Psoas muscle (tissue), 8 donors: ENCODE results near the gene DGUOK. TPM values are rescaled to one million over a fixed set of nuclear protein-coding genes. Genes with fewer than 3 reads are reported as not detected.

Source experiments
- ATAC-seq, 4 donors: fragments of 200-7000 bp; cut with Tn5 transposase; one replicate each; pipeline ENCODE4 v1.9.1; 2020; ENCODE audit warnings: moderate library complexity in 3 of 4, mild to moderate bottlenecking in 2 of 4
- DNase-seq, 2 donors: peaks; one replicate each; pipeline ENCODE4 v3.0.0-alpha.2; 2020
- H3K27ac ChIP-seq: fragments of 200-600 bp; one replicate; pipeline ENCODE4 v1.8.0; 2022
- H3K27me3 ChIP-seq, 3 donors: fragments of 200-600 bp in 1 of 3; one replicate each; pipeline versions ENCODE4 v1.6.1 to v1.8.0; 2013 to 2022; ENCODE audit warnings: low read length in 2 of 3, mild to moderate bottlenecking in 2 of 3, moderate library complexity in 1 of 3; ENCODE audit not compliant: insufficient read depth in 3 of 3
- H3K36me3 ChIP-seq, 2 donors: fragments of 200-600 bp in 1 of 2; one replicate each; pipeline versions ENCODE4 v1.6.1 to v1.8.0; 2013 to 2022; ENCODE audit warnings: low read depth in 1 of 2, mild to moderate bottlenecking in 1 of 2, moderate library complexity in 1 of 2; ENCODE audit not compliant: insufficient read depth in 1 of 2
- H3K4me1 ChIP-seq: fragments of 200-600 bp; one replicate; pipeline ENCODE4 v1.8.0; 2022
- H3K4me3 ChIP-seq: fragments of 200-600 bp; one replicate; pipeline ENCODE4 v1.8.0; 2022; ENCODE audit warnings: mild to moderate bottlenecking
- H3K9me3 ChIP-seq: fragments of 200-600 bp; one replicate; pipeline ENCODE4 v1.8.0; 2022
- WGBS, 3 donors: extraction: QIAGEN DNeasy Blood & Tissue Kit; methylation state at CpG; one replicate each; pipeline versions ENCODE4 v1.1.6 to v1.1.7; 2013; 5-methylcytosine and 5-hydroxymethylcytosine counted together
- intact Hi-C, 2 donors: fragments of 100-400 bp; cut with DNase I; formaldehyde crosslinking; loops; one replicate each; pipeline versions ENCODE4 v1.11.0 to v1.14.2; 2022
- polyA plus RNA-seq, 3 donors: library from polyadenylated mRNA; stranded (reverse); fragments of 200-250 nt; gene quantifications; one replicate each; pipeline ENCODE4 v1.2.3, GENCODE V29; 2013
- total RNA-seq, 4 donors: library from RNA; stranded (reverse); fragmentation: NEBNext Ultra II Directional in 2 of 4; extraction: Animal tissue kit (Norgen Biotek cat#: 25700) in 2 of 4; gene quantifications; one replicate each; pipeline versions ENCODE4 v1.2.1 to v1.2.4, GENCODE V29; 2021 to 2023
- TF ChIP-seq, protein P1 (sequence below): fragments of 200-600 bp; IDR thresholded peaks from one replicate; pipeline ENCODE4 v1.8.0; 2022; ENCODE audit warnings: antibody characterized with exemption
- donor health status: healthy with polysubstance abuse.
- donor health status: DM: no; HTN: no; CAD: no; lungs with moderate emphysema.
- donor health status: Bipolar disorder and iron deficiency.
- donor health status: healthy.
- donor health status: DM: yes; HTN: yes; CAD: no.
- donor health status: DM: no; HTN: no; CAD: no.
- donor health status: DM: no; HTN: no; CAD: no.
- donor health status: DM: yes; HTN: yes; CAD: no.

The DGUOK gene
- total and polyA plus RNA-seq, 7 donors = 12.9 to 74.2 (median 22.3) TPM

DNA sequence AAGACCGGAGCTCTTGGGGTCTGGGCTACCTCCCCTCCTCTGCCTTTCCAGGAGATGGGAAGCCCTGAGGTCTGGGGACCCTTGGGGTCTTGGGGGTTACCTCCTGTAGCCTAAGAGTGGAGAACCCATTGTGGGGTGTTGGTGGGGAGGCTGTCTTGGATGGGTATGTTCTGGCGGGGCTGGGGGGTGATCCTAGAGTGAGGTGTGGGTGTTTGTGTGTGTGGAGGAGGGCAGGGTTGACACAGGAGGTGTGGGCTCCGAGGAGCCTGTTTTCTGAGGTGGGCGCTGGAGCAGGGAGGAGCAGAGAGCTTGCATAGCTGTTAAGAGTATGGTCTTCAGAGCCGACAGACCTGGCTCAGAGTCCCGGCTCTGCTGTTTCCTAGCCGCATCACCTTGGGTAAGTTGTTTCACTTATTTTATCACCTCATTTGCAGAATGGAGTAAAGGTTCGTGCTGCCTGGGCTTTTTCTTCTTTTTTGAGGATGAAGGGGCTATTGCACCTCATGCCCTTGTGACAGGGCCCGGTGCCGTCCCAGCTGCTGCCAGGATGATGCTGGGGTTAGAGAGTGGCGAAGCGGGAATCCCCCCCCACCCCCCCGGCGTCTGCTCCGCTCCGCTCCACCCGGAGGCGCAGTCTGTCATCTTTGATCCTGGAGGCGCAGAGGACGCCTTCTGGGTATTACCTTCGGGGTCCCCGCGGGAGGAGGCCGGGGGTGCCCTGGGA is 75.3 kb downstream of the DGUOK start:
- intact Hi-C loops = no loop called here
- WGBS, 3 donors = 13 to 16% (median 14%) methylated on average over 16 to 24 of the region's 24 CpGs
- no peaks in the 10 kb centered on the region for H3K27me3 ChIP-seq
- TF ChIP-seq, protein P1, sequence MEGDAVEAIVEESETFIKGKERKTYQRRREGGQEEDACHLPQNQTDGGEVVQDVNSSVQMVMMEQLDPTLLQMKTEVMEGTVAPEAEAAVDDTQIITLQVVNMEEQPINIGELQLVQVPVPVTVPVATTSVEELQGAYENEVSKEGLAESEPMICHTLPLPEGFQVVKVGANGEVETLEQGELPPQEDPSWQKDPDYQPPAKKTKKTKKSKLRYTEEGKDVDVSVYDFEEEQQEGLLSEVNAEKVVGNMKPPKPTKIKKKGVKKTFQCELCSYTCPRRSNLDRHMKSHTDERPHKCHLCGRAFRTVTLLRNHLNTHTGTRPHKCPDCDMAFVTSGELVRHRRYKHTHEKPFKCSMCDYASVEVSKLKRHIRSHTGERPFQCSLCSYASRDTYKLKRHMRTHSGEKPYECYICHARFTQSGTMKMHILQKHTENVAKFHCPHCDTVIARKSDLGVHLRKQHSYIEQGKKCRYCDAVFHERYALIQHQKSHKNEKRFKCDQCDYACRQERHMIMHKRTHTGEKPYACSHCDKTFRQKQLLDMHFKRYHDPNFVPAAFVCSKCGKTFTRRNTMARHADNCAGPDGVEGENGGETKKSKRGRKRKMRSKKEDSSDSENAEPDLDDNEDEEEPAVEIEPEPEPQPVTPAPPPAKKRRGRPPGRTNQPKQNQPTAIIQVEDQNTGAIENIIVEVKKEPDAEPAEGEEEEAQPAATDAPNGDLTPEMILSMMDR = no peak
- peak overlapping the region; percentile 73 for H3K4me3 ChIP-seq
- H3K36me3 ChIP-seq = no peaks in the 10 kb centered on the region
- ATAC-seq = peak in 3 of 4 donors; percentile 38 to 62 (median 42)
- H3K27ac ChIP-seq = no peak overlapping the region
- no peak for DNase-seq
- H3K4me1 ChIP-seq = peaks cover 10% of the 10 kb centered on the region
- no peaks in the 10 kb centered on the region for H3K9me3 ChIP-seq

DNA sequence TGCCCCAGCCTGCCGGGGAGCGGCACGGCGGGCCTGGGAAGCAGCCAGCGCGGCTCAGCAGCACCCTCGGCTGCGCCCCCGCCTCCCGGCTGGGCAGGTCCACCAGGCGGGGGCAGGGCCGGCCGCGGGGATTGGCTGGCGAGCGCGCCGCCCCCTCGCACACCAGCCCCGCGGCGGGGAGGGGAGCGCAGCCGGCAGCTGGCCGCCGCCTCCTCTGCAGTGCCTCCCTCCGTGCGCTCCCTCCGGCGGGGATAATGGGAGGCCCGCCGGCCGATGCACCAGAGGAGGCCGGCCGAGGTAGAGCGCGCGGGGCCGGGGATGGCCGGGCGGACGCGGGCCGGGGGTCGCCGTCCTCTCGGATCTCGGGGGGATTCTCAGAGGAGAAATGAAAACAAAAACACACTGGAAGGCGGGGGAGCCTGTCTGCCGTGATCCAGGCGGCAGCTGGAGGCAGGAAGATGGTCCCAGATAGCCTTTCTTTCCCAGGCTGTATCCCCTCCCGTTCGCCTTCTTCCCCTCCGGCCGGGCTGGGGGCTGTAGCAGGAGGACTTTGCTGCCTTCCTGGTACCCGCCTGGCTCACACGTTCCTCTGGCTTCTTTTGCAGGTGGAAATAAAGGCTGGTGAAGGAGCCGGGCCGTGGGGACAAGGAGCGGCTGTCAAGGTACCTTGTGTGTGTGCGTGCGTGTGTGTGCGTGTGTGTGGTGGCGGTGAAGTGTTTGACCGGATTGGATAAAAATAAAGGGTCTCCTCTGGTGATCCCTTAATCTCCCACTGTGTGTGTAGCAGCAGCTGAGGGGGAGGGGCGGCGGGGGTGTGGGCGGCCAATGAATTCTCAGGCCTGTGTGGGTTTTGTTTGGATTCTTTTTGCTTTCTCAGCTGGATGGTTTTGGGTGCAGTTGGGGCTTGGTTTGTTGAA is 76.1 kb downstream of the DGUOK start:
- intact Hi-C loops = no loop called here
- 2 to 3% (median 3%) methylated on average over 36 to 68 of the region's 68 CpGs for WGBS, 3 donors
- Histone ChIP-seq H3K27me3 (no peaks in the 10 kb centered on the region), H3K36me3 (no peaks in the 10 kb centered on the region), H3K4me1 (peaks cover 10% of the 10 kb centered on the region), H3K27ac (no peak overlapping the region), H3K4me3 (peak overlapping the region; percentile 73), H3K9me3 (no peaks in the 10 kb centered on the region)
- ATAC-seq (peak; percentile 95 to 98 (median 96)), DNase-seq (peak; percentile 85 to 90)
- TF ChIP-seq, protein P1 = no peak

DNA sequence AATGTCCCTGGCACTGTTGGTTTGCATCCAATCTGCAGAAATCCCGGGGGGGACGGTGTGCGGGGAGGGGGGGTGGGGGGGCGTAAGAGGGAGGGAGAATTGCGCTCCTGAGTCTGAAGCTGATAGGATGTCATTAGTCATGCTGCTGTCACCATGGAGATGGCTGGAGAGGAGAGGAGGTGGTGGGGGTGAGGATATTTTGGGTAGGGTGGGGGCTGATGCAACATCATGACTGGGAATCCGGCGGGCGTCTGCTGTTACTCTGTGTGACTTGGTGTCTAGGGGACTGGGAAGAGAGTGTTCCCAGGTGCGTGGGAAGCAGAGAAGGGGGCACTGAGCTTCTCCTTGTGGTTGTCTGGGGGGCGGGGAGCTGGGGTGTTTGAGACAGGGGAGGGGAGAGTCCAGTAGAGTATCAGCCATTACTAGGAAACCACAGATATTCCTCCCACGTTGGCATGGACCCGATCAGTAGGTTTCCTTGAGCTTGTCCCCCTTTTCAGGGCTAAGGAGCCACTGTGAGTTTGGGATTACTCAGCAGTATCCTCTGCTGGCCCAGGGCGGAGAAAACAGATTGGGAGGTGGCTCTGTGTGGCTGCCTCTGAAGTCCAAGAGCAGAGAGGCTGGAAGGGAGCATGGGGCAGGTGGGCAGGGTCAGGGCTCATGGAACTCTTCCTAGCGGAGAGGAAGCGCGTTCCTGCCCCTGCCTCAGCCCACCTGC is 77.0 kb downstream of the DGUOK start:
- peak; percentile 39 to 70 (median 64) for ATAC-seq
- no peaks in the 10 kb centered on the region for H3K9me3 ChIP-seq
- intact Hi-C loops = no loop called here
- no peaks in the 10 kb centered on the region for H3K36me3 ChIP-seq
- no peak overlapping the region for H3K27ac ChIP-seq
- peak overlapping the region; percentile 73 for H3K4me3 ChIP-seq
- DNase-seq = peak; percentile 58 to 66
- 38 to 50% (median 39%) methylated on average over 16 of the region's 16 CpGs for WGBS, 3 donors
- TF ChIP-seq, protein P1 = no peak
- H3K4me1 ChIP-seq = peaks cover 11% of the 10 kb centered on the region
- H3K27me3 ChIP-seq = no peaks in the 10 kb centered on the region

DNA sequence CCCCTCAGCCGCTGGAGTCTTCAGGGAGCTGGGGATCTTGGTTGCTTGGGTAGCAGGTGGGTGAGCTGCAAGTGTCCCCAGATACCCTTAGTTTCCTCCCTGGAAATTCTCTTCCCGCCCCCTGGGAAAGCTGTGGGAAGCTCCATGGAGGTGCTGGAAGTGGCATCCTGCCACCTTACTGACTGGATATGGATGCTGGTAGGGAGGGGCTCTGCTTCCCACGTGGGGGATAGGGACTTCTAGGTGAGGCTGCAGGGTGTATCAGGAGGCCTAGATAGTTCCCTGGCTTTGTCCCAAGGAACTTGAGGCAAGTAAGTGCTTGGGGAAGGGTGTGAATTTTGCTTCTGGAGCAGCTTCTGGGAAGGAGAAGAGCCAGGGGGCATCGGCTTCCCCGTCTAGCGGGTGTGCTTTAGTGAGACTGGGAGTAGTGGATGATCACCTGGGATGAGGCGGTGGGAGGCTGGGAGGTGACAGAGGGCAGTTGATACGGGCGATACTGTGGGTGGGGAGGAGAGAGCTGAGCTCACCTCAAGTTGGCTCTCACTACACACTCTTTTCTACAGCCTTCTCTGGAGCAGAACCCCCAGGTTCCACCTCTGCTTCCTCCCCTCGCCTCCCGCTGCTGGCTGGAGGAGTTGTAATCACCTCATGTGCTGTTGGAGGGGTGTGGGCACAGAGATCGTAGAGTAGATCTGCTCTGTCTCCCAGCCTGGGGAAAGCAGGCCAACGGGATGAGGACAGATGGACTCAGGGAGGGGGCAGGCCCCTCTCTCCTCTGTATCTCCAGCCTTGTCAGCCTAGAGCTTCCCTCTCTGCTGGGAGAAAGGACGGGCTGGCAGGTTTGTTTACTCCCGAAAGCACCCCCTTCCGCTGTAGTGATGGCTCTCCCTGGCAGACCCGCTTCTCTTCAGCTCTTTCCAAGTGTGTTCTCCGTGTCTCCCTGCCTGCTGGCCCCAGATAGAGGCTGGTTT is 77.8 kb downstream of the DGUOK start:
- no peaks in the 10 kb centered on the region for H3K36me3 ChIP-seq
- no peak overlapping the region for H3K27ac ChIP-seq
- no peak for ATAC-seq
- intact Hi-C loops = no loop called here
- no peaks in the 10 kb centered on the region for H3K27me3 ChIP-seq
- peaks cover 20% of the 10 kb centered on the region for H3K4me1 ChIP-seq
- no peak for DNase-seq
- H3K9me3 ChIP-seq = no peaks in the 10 kb centered on the region
- TF ChIP-seq, protein P1 = no peak
- WGBS, 3 donors = 66 to 84% (median 71%) methylated on average over 18 of the region's 18 CpGs
- no peak overlapping the region for H3K4me3 ChIP-seq
